ENCODE data around the gene DGAT2L6. TPM values are rescaled to one million over a fixed set of nuclear protein-coding genes. Genes with fewer than 3 reads are reported as not detected.

DGAT2L6 gene
- total RNA-seq, 2 experiments from 2014 or later, result not detected

GRCh38 chrX:70244881-70245280 lies 67.6 kb downstream of the DGAT2L6 start:
- CTCF ChIA-PET (ENCODE audit: unreplicated experiment), result no interaction called here
- no peak overlapping the region for H3K4me3 ChIP-seq (ENCODE audit: low read depth, low read length, poor library complexity, severe bottlenecking)
- H3K9me2 ChIP-seq (ENCODE audit: insufficient read depth, low read length), result no peaks in the 10 kb centered on the region
- BruUV-seq (replicated peaks), result no TSS peak
- no peaks in the 10 kb centered on the region for H4K20me1 ChIP-seq (ENCODE audit: insufficient read depth, low read length)
- no peak overlapping the region for H3K4me2 ChIP-seq (ENCODE audit: low read length)
- no peak overlapping the region for H3K27ac ChIP-seq (ENCODE audit: low read depth, low read length, poor library complexity, severe bottlenecking)
- H3K79me2 ChIP-seq (ENCODE audit: insufficient read depth, low read depth, low read length), result no peaks in the 10 kb centered on the region
- H2AFZ ChIP-seq (ENCODE audit: low read length), result no peak overlapping the region
- POLR2A ChIA-PET, result no interaction called here
- H3K36me3 ChIP-seq (ENCODE audit: insufficient read depth, low read length), result no peaks in the 10 kb centered on the region
- intact Hi-C loops (cut with micrococcal nuclease; ENCODE audit: unreplicated experiment), result no loop called here
- no peaks in the 10 kb centered on the region for H3K9me3 ChIP-seq (ENCODE audit: low read length)
- H3K4me1 ChIP-seq (ENCODE audit: insufficient read depth, low read length, poor library complexity, severe bottlenecking), result no peaks in the 10 kb centered on the region
- no peak for DNase-seq (ENCODE audit: low spot score)
- TF ChIP-seq EZH2phosphoT487 (IDR thresholded peaks at IDR 0.05; ENCODE audit: borderline replicate concordance, low read depth, low read length) (no peak), CTCF (conservative IDR thresholded peaks at IDR 0.05; ENCODE audit: low read length) (no peak)

- no peak overlapping the region for H2AFZ ChIP-seq (ENCODE audit: low read length)
Observed at GRCh38 chrX:70247252-70247651, 70.0 kb downstream of the DGAT2L6 start.

GRCh38 chrX:70252491-70252890 lies 75.2 kb downstream of the DGAT2L6 start:
- BruUV-seq (replicated peaks), result no TSS peak
- POLR2A ChIA-PET, result no interaction called here

More at GRCh38 chrX:70247252-70247651, 70.0 kb downstream of the DGAT2L6 start:
- ChIA-PET CTCF (ENCODE audit: unreplicated experiment) (no interaction called here), POLR2A (no interaction called here)
- intact Hi-C loops (cut with micrococcal nuclease; ENCODE audit: unreplicated experiment), result no loop called here
- Histone ChIP-seq H3K4me1 (ENCODE audit: insufficient read depth, low read length, poor library complexity, severe bottlenecking) (no peaks in the 10 kb centered on the region), H3K79me2 (ENCODE audit: insufficient read depth, low read depth, low read length) (no peaks in the 10 kb centered on the region), H3K4me3 (ENCODE audit: low read depth, low read length, poor library complexity, severe bottlenecking) (no peak overlapping the region), H3K36me3 (ENCODE audit: insufficient read depth, low read length) (no peaks in the 10 kb centered on the region), H3K9me3 (ENCODE audit: low read length) (no peaks in the 10 kb centered on the region), H4K20me1 (ENCODE audit: insufficient read depth, low read length) (no peaks in the 10 kb centered on the region), H3K9me2 (ENCODE audit: insufficient read depth, low read length) (no peaks in the 10 kb centered on the region), H3K27ac (ENCODE audit: low read depth, low read length, poor library complexity, severe bottlenecking) (no peak overlapping the region), H3K4me2 (ENCODE audit: low read length) (no peak overlapping the region)
- TF ChIP-seq EZH2phosphoT487 (IDR thresholded peaks at IDR 0.05; ENCODE audit: borderline replicate concordance, low read depth, low read length) (no peak), CTCF (conservative IDR thresholded peaks at IDR 0.05; ENCODE audit: low read length) (no peak)
- BruUV-seq (replicated peaks), result no TSS peak
- no peak for DNase-seq (ENCODE audit: low spot score)

More at GRCh38 chrX:70252491-70252890, 75.2 kb downstream of the DGAT2L6 start:
- Histone ChIP-seq H3K4me2 (ENCODE audit: low read length) (no peak overlapping the region), H3K9me3 (ENCODE audit: low read length) (no peaks in the 10 kb centered on the region), H3K4me3 (ENCODE audit: low read depth, low read length, poor library complexity, severe bottlenecking) (no peak overlapping the region), H3K4me1 (ENCODE audit: insufficient read depth, low read length, poor library complexity, severe bottlenecking) (no peaks in the 10 kb centered on the region), H3K27ac (ENCODE audit: low read depth, low read length, poor library complexity, severe bottlenecking) (no peak overlapping the region), H2AFZ (ENCODE audit: low read length) (no peak overlapping the region), H3K79me2 (ENCODE audit: insufficient read depth, low read depth, low read length) (no peaks in the 10 kb centered on the region), H4K20me1 (ENCODE audit: insufficient read depth, low read length) (no peaks in the 10 kb centered on the region), H3K9me2 (ENCODE audit: insufficient read depth, low read length) (no peaks in the 10 kb centered on the region), H3K36me3 (ENCODE audit: insufficient read depth, low read length) (no peaks in the 10 kb centered on the region)
- CTCF ChIA-PET (ENCODE audit: unreplicated experiment), result no interaction called here
- intact Hi-C loops (cut with micrococcal nuclease; ENCODE audit: unreplicated experiment), result no loop called here
- DNase-seq (ENCODE audit: low spot score), result no peak
- no peak for TF ChIP-seq EZH2phosphoT487 (IDR thresholded peaks at IDR 0.05; ENCODE audit: borderline replicate concordance, low read depth, low read length)
- no peak for TF ChIP-seq CTCF (conservative IDR thresholded peaks at IDR 0.05; ENCODE audit: low read length)
